Gastrocnemius medialis (tissue), 4 donors: Measurements from ENCODE around the gene AMZ1. TPM values are rescaled to one million over a fixed set of nuclear protein-coding genes. Genes with fewer than 3 reads are reported as not detected.

Source experiments
- ATAC-seq, 2 donors: fragments of 150-250 bp; one replicate each; pipeline ENCODE4 v1.9.1; 2016
- DNase-seq, 2 donors: peaks; one replicate each; pipeline ENCODE4 v3.0.0-alpha.2; 2019
- H3K27ac ChIP-seq, 4 donors: fragments of 200-600 bp; sonication (generic); 1 replicate in 1 of 4; 2 replicates in 3 of 4; pipeline ENCODE4 v1.5.1; 2016 to 2018; ENCODE audit warnings: mild to moderate bottlenecking in 2 of 4, moderate library complexity in 1 of 4
- H3K27me3 ChIP-seq, 3 donors: fragments of 200-600 bp; sonication (generic) in 2 of 3; 1 replicate in 1 of 3; 2 replicates in 2 of 3; pipeline versions ENCODE4 v1.5.1 to v1.6.0; 2016 to 2019; ENCODE audit warnings: mild to moderate bottlenecking in 1 of 3, moderate library complexity in 1 of 3
- H3K36me3 ChIP-seq, 2 donors: fragments of 200-600 bp; sonication (generic) in 1 of 2; one replicate each; pipeline ENCODE4 v1.5.1; 2017 to 2018
- H3K4me1 ChIP-seq, 2 donors: fragments of 200-600 bp; sonication (generic) in 1 of 2; one replicate each; pipeline ENCODE4 v1.5.1; 2016 to 2017; ENCODE audit warnings: mild to moderate bottlenecking in 2 of 2
- H3K4me3 ChIP-seq, 4 donors: fragments of 200-600 bp; sonication (generic) in 3 of 4; 1 replicate in 1 of 4; 2 replicates in 3 of 4; pipeline ENCODE4 v1.5.1; 2016 to 2019; ENCODE audit warnings: mild to moderate bottlenecking in 2 of 4
- H3K9me3 ChIP-seq, 3 donors: fragments of 200-600 bp; sonication (generic) in 2 of 3; 1 replicate in 1 of 3; 2 replicates in 2 of 3; pipeline ENCODE4 v1.5.1; 2016 to 2019
- CTCF ChIP-seq, 5 experiments: fragments of 450-650 bp in 3 of 5; fragments of 200-600 bp in 2 of 5; sonication (generic) in 2 of 5; IDR thresholded peaks in 4 of 5; conservative IDR thresholded peaks in 1 of 5; 1 replicate in 4 of 5; 2 replicates in 1 of 5; pipeline ENCODE4 v1.5.1; 2016 to 2019; ENCODE audit warnings: antibody characterized with exemption in 5 of 5, mild to moderate bottlenecking in 3 of 5, moderate library complexity in 3 of 5
- POLR2A ChIP-seq, 2 donors: fragments of 450-650 bp; IDR thresholded peaks; one replicate each; pipeline ENCODE4 v1.6.1; 2017; ENCODE audit warnings: antibody characterized with exemption in 2 of 2, mild to moderate bottlenecking in 2 of 2, moderate library complexity in 2 of 2
- in situ Hi-C, 4 donors: fragments of 200-750 bp; cut with MboI; loops; one replicate each; pipeline versions ENCODE4 v1.15.0 to v1.8.0; 2017; ENCODE audit warnings: low sequenced_read_pairs in 4 of 4
- intact Hi-C: fragments of 100-400 bp; cut with DNase I; formaldehyde crosslinking; loops from one replicate; pipeline ENCODE4 v1.15.1; 2023; ENCODE audit warnings: low total_unique reads
- total RNA-seq, 4 donors: library from RNA; depleted of rRNA; stranded (reverse); fragments of >200 nt; gene quantifications; one replicate each; pipeline versions ENCODE4 v1.1.0 to v1.2.3, GENCODE V29; 2016

AMZ1 gene
- total RNA-seq, 4 donors from 2014 or later: not detected

GRCh38 chr7:2650451-2650850 lies 37.6 kb upstream of the AMZ1 start:
- no peaks in the 10 kb centered on the region for H3K4me1 ChIP-seq
- no peaks in the 10 kb centered on the region for H3K27me3 ChIP-seq
- H3K9me3 ChIP-seq: no peaks in the 10 kb centered on the region
- intact Hi-C loops: no loop called here
- no peak overlapping the region for H3K4me3 ChIP-seq
- TF ChIP-seq CTCF (IDR thresholded peaks at IDR 0.05 in 4 of 5, conservative IDR thresholded peaks at IDR 0.05 in 1 of 5) (no peak), POLR2A (IDR thresholded peaks at IDR 0.05) (no peak)
- no peak overlapping the region for H3K27ac ChIP-seq
- DNase-seq (no peak), ATAC-seq (no peak)
- H3K36me3 ChIP-seq: no peaks in the 10 kb centered on the region
- in situ Hi-C loops: no loop called here

GRCh38 chr7:2651336-2651735 lies 36.7 kb upstream of the AMZ1 start:
- no peaks in the 10 kb centered on the region for H3K27me3 ChIP-seq
- in situ Hi-C loops: no loop called here
- no peaks in the 10 kb centered on the region for H3K9me3 ChIP-seq
- ATAC-seq (no peak), DNase-seq (no peak)
- no peak overlapping the region for H3K4me3 ChIP-seq
- intact Hi-C loops: no loop called here
- H3K36me3 ChIP-seq: no peaks in the 10 kb centered on the region
- no peaks in the 10 kb centered on the region for H3K4me1 ChIP-seq
- no peak overlapping the region for H3K27ac ChIP-seq
- no peak for TF ChIP-seq CTCF (IDR thresholded peaks at IDR 0.05 in 4 of 5, conservative IDR thresholded peaks at IDR 0.05 in 1 of 5)
- no peak for TF ChIP-seq POLR2A (IDR thresholded peaks at IDR 0.05)

GRCh38 chr7:2651847-2652735 lies 35.9 kb upstream of the AMZ1 start:
- ATAC-seq (no peak), DNase-seq (no peak)
- Histone ChIP-seq H3K27me3 (no peaks in the 10 kb centered on the region), H3K27ac (no peak overlapping the region), H3K4me1 (no peaks in the 10 kb centered on the region), H3K9me3 (no peaks in the 10 kb centered on the region), H3K36me3 (no peaks in the 10 kb centered on the region), H3K4me3 (no peak overlapping the region)
- intact Hi-C loops: no loop called here
- TF ChIP-seq CTCF (IDR thresholded peaks at IDR 0.05 in 4 of 5, conservative IDR thresholded peaks at IDR 0.05 in 1 of 5) (no peak), POLR2A (IDR thresholded peaks at IDR 0.05) (no peak)
- in situ Hi-C loops: no loop called here

DNA sequence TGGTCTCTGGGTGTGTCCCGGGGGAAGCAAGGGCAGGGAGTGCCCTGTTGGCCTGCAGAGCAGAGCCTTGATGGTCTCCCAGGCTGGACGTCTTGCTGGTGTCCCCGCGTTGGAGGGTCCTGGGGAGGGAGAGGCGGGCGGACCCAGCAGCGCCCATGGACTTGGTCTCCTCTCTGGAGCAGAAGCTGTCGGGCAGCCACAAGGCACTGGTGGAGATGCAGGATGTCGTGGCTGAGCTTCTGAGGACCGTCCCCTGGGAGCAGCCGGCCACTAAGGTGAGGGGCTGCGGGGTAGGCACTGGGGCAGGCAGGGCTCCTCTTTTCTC lies 35.3 kb upstream of the AMZ1 start:
- in situ Hi-C loops (no loop called here), intact Hi-C loops (no loop called here)
- Histone ChIP-seq H3K9me3 (no peaks in the 10 kb centered on the region), H3K36me3 (peaks cover 0 to 1% of the 10 kb centered on the region in 2 donors), H3K27me3 (no peaks in the 10 kb centered on the region), H3K27ac (no peak overlapping the region), H3K4me3 (no peak overlapping the region), H3K4me1 (no peaks in the 10 kb centered on the region)
- DNase-seq (no peak), ATAC-seq (no peak)
- TF ChIP-seq CTCF (IDR thresholded peaks at IDR 0.05 in 4 of 5, conservative IDR thresholded peaks at IDR 0.05 in 1 of 5) (no peak), POLR2A (IDR thresholded peaks at IDR 0.05) (no peak)
